Right forelimb (tissue), 1 donor: ENCODE measurements around the gene VPS39.
"Not testable (repeated sequence)": the region's sequence is repeated elsewhere in the genome, so short reads cannot be mapped to it uniquely, and the experiment has no call there.

Experiments used
- DNase-seq: peaks from one replicate; pipeline ENCODE4 v3.0.0-alpha.2; 2018

The VPS39 gene

DNA sequence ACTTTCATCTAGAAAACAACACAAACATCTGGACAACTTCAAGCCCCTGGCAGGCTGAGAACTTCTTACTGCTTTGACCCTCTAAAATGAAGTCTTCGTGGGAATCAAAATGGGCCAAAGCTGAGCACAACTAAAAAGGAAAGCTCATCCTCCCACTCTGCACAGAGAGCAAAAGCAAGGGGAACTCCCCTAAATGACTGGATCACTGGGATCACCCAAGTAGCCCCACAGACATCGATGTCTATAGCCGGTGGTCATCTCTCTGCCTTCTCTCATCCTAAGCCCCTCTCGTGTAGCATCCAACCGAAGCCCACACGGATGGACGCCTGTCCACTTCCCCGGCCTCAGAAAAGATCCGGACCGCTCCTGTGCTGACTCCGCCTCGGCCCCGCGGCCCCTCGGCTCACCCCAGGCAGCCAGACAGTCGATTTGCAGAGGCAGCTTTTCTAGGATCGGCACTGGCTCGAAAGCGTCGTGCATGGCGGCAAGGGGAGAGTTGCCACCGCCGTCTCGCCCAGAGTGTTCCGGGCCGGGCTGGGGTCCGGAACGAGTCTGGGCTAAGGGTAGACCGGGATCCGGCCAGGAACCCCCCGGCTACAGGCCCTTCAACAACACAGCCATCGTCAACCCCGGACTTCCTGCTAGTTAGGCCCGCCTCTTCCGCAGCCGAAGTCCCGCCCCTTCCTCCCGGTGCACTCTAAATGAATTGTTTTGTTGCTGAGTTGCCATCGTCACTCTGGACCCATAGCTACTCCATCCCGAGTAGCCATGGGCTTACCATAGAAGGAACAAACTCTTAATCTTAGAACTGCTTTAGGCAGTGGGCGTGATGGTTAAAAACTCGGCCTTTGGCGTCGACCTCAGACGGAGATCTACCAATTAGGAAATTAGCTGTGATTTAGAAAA, at the start of gene VPS39:
TSS of gene VPS39 (minus strand) at position 631 of the 906 bp plus-strand sequence. CDS start at position 480, 151 bp downstream.
- DNase-seq, result peak; percentile 90

DNA sequence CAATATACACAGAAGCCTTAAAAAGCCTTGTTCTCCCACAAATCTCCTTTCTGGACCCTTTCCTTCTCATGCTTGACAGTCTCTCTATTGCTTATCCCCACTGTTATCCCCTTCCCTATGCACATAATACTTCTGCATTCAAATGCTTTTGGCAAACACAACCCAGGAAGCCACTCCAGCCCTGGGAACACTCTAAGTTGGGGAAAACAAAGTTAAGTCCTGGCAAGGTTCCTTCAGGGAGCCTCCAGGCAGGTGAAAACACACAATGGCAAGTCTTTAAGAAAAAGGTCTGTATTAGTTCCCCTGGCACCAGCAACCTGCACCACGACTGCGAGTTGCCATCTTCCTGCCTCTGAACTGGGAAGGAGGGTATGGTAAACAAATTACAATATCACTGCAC, 45.2 kb upstream of the VPS39 start:
- no peak for DNase-seq

DNA sequence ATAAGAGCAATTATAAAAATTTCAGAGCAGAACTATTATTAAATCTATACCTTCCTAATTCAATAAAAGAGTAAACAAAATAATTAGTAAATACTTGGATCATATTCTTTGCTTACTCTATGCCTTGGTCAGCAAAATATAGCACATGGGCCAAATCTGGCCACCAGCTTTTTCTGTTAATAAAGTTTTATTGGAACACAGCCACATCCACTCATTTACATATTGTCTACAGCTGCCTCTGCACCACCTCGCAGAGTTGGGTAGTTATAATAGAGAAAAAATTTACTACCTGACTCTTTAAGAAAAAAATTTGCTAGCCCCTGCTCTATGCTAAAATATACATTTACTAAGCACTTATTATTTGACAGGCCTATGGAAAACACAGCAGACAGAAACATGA, 32.7 kb upstream of the VPS39 start:
- no peak for DNase-seq

DNA sequence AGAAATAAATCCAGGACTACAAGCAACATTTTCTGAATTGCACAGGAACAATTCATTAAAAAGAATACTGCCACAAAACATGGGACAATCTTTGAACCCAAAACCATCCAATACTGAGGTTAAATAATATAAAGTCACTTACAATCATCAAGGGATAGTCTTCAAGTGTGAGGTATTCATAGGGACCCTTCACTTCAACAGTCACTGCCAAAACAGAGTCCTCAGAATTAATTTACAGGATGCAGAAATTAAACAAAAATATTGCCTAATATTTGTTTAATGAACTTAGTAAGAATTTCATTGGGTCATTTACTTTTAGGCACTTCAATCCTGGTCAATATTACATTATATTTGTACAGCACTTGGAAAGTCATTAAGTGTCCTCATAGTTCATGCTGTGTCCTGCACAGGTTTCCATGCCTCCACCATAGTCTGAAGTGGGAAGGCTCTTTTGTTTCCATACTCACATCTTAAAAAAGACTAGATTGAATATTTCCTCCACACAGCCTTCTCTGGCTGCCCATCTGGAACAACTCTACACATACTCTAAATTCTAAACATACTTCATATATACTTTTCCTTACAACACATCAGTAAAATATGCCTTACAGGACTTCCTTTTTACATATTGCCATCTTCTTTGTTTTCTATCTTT, 31.6 kb upstream of the VPS39 start:
- no peak for DNase-seq

DNA sequence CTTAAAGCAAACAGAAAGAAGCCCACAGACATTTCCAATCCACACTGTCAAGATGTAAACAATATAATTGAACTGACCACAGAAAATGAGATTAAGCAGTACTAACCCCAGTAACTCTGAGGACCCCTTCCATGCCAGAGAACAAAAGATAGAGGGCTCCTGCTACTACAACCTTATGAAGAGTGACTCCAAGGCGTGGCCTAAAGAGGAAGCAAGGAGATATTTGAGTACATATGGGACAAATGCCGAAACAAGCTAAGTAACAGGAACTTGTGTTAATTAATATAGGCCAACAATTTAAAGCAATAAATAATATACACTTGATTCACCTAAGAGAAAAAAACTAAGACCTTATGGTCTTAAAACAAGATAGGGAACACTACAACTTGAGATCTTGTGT, 25.0 kb upstream of the VPS39 start:
- no peak for DNase-seq

DNA sequence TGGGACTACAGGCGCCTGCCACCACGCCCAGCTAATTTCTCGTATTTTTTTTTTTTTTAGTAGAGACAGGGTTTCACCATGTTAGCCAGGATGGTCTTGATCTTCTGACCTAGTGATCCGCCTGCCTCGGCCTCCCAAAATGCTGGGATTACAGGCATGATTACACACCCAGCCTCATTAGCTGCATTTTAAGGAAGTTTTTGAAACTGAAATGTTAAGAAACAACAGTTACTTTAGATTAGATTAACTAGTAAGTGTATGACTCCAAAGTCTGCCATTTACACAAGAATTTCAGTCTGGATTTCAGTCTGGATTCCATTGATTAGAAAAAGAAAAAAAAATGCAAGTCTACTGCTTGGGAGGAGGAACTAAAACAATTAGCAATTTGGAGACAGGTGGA, 24.5 kb upstream of the VPS39 start:
- no peak for DNase-seq

DNA sequence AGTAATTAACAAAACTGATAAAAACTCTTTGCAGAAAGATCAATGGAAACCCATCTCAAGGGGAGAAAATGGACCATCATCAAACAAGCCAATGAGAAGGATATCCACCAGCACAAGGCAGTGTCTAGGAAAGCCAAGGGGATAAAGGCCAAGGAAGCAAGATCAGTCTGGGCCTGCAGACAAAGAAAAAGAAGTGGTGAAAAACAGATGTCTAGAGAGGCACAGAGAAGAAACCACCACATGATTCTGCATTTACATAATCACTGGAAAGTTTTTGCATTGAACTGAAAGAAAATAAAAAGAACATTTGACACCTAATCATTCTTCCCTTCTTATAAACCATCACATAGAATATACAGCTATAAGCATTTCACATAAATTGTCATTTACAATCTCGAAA, 23.0 kb upstream of the VPS39 start:
- DNase-seq, result no peak

DNA sequence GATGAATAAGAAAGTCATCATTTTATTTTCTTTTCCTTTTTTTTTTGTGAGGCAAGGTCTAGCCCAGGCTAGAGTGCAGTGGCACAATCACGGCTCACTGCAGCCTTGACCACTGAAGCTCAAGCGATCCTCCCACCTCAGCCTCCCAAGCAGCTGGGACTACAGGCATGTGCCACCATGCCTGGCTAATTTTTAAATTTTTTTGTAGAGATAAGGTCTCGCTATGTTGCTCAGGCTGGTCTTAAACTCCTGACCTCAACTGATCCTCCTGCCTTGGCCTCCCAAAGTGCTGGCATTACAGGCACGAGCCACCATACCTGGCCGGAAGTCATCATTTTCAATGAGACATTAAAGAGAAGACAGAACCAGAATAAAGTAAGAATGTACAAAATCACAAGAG, 20.9 kb upstream of the VPS39 start:
- not testable (repeated sequence) for DNase-seq

GRCh38 chr15:42228036-42228435, 19.9 kb upstream of the VPS39 start:
- no peak for DNase-seq

DNA sequence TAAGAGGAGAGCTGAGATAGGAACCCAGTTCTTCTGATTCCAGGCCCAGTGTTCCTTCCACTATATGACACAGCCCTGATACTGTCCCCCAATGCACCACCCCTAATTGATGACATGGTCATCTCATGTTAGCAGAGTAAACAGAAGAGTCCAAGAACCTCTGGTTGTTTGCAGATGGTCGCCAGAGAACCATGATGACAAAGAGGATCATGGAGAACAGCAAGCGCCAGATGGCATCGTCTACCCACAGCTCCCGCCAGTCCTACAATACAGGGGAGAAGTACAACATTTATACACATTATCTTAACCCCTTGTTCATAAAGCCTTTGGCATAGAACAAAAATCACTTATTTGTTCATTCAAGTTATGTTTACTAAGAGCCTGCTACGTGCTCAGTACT, 18.5 kb upstream of the VPS39 start:
- no peak for DNase-seq

GRCh38 chr15:42220216-42220615, 12.1 kb upstream of the VPS39 start:
- DNase-seq, result no peak

GRCh38 chr15:42218953-42219592, 11.0 kb upstream of the VPS39 start:
- no peak for DNase-seq

- no peak for DNase-seq
These were observed 9.5 kb upstream of the VPS39 start for GRCh38 chr15:42217568-42217967.

DNA sequence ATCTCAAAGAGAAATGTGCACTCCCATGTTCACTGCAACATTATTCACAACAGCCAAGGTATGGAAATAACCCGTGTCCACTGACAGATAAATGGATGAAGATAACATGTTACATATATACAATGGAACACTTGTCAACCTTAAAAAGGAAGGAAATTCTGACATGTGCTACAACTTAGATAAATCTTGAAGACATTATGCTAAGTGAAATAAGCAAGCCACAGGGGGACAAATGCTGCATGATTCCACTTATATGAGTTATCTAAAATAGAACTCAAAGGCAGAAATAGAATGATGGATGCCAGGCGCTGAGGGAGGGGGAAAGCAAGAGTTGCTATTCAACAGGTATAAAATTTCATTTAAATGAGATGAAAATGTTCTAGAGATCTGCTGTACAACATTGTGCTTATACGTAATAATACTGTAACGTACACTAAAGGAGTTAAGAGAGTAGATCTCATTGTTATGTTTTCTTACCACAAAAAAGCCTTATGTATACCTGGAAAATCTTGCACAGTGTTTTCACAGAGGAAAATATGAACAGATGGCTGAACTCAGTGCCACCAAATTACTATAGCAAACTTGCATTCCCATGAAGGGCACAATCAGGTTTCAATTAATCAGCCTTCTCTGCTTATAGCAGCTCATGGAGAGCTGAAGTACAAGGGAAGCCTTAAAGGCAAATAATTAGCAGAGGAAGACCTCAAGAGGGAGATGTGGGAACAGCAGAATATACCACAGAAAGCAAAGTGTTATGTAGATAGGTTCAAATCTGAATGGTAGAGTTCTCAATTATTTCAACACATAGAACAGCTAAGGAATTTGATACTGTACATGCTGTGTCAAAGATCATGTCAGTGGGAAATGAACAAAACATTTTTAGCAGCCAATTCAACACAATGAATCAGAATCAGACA, 8.1 kb upstream of the VPS39 start:
- DNase-seq, result no peak

GRCh38 chr15:42214600-42214999, 6.5 kb upstream of the VPS39 start:
- DNase-seq, result no peak

- DNase-seq, result no peak
These were observed 5.4 kb upstream of the VPS39 start for GRCh38 chr15:42213511-42213910.

DNA sequence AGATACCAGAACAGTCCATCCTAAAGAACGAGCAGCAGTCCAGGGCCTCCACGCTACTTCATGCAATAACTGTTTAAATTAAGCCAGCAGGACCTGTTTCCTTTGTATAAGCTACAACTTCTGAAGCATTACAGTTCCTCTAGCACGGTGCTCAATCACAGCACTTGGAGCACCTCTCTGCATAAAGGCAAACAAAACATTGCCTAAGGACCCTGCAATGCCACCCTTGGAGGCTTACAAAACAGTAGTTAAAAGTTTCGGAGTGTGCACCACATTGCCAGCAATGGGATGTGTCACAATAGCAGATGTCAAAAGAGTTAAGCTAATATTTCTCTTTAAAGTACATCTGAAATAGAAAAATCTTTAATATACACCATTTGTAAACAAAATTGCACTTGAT, 2.6 kb upstream of the VPS39 start:
- DNase-seq, result no peak

DNA sequence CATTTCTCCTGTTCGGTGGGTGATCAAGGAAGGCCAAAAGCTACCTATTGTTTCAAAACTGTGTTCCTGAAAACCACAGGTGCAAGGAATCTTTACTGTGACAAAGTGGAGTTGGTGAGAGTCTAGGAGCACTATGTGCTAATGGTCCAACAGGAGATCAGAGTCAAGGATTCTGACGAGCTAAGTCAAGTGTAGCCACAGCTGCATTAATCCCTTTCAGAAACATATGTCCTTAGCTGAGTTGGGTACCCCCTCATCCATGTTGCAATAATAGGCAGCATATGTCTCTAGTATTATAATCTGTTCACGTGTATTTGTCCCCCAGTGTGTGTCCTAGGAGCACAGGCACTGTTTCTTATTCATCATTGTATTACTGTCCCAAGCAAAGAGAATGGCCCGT, 1.7 kb downstream of the VPS39 start:
- no peak for DNase-seq

- no peak for DNase-seq
These were observed 4.2 kb downstream of the VPS39 start for GRCh38 chr15:42203891-42204290.

- DNase-seq, result no peak
These were observed 5.5 kb downstream of the VPS39 start for GRCh38 chr15:42202653-42203052.

DNA sequence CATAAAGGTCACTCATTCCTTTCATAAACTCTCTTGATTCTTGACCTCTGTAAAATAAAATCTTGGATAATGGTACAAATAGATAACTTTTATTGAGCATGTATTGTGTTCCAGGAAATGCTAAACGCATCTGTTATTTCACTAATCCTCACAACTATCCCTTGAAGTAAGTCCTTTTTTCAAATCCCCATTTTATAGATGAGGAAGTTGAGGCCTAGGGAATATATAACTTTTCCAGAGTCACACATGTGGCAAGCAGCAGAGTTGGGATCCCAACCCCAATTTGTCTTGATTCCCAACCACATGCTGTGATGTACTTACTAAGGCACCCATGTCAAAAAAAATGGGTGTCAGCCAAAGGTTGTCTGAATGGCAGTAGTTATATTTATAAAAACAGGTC, 6.3 kb downstream of the VPS39 start:
- DNase-seq, result no peak

DNA sequence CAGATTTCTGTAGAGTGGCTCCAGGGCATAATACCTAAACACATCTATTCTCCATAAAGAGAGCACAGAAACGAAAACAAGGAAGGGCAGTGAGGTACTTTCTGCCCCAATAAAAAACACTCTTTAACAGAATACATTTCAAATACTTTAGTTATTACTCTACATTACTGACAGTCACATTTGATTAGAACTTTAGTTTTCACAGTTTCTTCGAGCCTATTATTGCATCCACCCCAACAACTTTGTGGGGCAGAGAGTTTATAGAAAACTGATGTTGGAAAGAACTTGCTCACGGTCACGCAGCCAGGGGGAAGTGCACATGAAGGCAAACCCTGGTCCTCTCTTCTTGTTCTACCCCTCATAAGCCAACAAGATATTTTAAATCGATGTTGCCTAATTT, 9.0 kb downstream of the VPS39 start:
- DNase-seq, result no peak

DNA sequence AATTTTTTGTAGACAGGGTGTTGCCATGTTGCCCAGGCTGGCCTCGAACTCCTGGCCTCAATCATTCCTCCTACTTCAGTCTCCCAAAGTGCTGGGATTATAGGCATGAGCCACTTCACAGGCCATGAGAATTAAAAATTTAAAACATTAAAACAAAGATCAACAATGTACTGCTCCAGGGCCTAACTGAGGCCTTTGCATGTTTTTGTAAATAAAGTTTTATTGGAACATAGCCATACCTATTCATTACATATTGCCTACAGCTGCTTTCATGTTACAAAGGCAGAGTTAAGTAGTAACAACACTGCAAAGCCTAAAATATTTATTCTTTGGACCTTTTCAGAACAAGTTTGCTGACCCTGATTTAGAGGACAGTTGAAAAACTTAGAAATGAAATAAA, 9.6 kb downstream of the VPS39 start:
- DNase-seq, result no peak
